ENCODE measurements around the gene NTM. TPM values are rescaled to one million over a fixed set of nuclear protein-coding genes. Genes with fewer than 3 reads are reported as not detected.

Gene NTM
- total and polyA plus RNA-seq, 2 of the 8 experiments (the other 6 are each of a cell fraction or from before 2014, with no cell fraction given) = 13.4 to 20.0 TPM

GRCh38 chr11:132039521-132039920 lies 669.1 kb downstream of the NTM start (continued):
- no peak for TF ChIP-seq BCL11A (IDR thresholded peaks at IDR 0.05; ENCODE audit: low read depth in 2 of 2, low read length in 2 of 2)
- TF ChIP-seq MAFK (IDR thresholded peaks at IDR 0.05; ENCODE audit: low read depth, low read length) = no peak
- no peak for TF ChIP-seq EGR1 (IDR thresholded peaks at IDR 0.05; ENCODE audit: borderline replicate concordance, low read depth, low read length)
- TF ChIP-seq PHF8 (conservative IDR thresholded peaks at IDR 0.05; ENCODE audit: low read depth, low read length) = no peak
- no peak for TF ChIP-seq YY1 (IDR thresholded peaks at IDR 0.05; ENCODE audit: low read depth, low read length)
- no peak for TF ChIP-seq POLR2A (IDR thresholded peaks at IDR 0.05; ENCODE audit: control extremely low read depth in 1 of 2, low read depth in 2 of 2, low read length in 2 of 2)
- TF ChIP-seq KDM1A (IDR thresholded peaks at IDR 0.05; ENCODE audit: borderline replicate concordance, low read length) = no peak
